ENCODE data around the gene CERS1. TPM values are rescaled to one million over a fixed set of nuclear protein-coding genes. Genes with fewer than 3 reads are reported as not detected.

Gene CERS1
- total RNA-seq, 4 donors from 2014 or later, result 0.42 to 3.2 (median 1.1) TPM

DNA sequence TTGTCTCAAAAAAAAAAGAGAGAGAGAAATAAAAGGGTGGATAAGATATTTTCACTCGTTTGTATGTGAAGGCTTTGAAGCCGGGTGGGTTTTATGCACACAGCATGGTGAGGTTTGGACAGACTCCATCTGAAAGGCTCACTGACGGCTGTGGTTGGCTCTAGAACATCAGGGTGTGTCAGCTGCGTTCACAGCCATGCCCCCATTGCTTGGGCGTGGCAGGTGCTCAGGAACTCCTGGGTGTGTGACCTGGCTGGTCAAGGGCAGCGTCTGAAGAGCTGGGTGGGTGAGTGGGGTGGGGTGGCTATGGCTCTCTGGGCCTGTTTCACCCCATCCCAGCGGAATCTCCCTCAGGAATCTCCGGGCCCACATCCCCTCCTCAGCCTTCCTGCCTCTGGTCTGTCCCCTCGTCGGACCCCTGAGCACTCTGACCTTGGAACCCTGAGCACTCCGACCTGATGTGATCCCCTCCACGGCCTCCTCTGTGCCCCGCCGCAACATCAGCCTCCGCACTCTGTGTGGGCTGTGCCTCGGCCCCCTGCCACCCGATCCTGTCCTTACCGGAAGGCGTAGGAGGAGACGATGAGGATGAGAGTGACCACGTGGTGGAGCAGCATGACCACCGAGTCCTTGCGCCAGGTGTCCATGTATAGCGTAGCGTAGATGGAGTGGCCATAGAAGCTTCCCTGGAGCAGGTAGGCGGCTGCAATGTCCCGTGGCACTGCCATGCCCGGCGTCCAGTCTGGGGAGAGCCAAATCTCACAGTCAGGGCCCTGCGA, 12.2 kb downstream of the CERS1 start:
- intact Hi-C loops (cut with DNase I), result loop anchor here (10.0 kb wide), 1 partner anchor 121 kb away; no protein-coding TSS in a partner anchor
- no peaks in the 10 kb centered on the region for H3K27me3 ChIP-seq
- TF ChIP-seq POLR2AphosphoS5 (IDR thresholded peaks at IDR 0.05), result no peak
- TF ChIP-seq, protein P1, sequence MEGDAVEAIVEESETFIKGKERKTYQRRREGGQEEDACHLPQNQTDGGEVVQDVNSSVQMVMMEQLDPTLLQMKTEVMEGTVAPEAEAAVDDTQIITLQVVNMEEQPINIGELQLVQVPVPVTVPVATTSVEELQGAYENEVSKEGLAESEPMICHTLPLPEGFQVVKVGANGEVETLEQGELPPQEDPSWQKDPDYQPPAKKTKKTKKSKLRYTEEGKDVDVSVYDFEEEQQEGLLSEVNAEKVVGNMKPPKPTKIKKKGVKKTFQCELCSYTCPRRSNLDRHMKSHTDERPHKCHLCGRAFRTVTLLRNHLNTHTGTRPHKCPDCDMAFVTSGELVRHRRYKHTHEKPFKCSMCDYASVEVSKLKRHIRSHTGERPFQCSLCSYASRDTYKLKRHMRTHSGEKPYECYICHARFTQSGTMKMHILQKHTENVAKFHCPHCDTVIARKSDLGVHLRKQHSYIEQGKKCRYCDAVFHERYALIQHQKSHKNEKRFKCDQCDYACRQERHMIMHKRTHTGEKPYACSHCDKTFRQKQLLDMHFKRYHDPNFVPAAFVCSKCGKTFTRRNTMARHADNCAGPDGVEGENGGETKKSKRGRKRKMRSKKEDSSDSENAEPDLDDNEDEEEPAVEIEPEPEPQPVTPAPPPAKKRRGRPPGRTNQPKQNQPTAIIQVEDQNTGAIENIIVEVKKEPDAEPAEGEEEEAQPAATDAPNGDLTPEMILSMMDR (IDR thresholded peaks at IDR 0.05), result no peak
- no peak for TF ChIP-seq POLR2A (IDR thresholded peaks at IDR 0.05; ENCODE audit: low read depth)
- TF ChIP-seq EP300 (IDR thresholded peaks at IDR 0.05), result no peak
- peaks cover 0 to 4% (median 0%) of the 10 kb centered on the region in 4 donors for H3K36me3 ChIP-seq
- H3K4me1 ChIP-seq, result no peaks in the 10 kb centered on the region
- H3K4me3 ChIP-seq, result no peak overlapping the region
- no peak for DNase-seq (ENCODE audit: extremely low spot score)
- WGBS, result 91% methylated on average over 30 of the region's 30 CpGs
- no peak overlapping the region for H3K27ac ChIP-seq (replicated peaks in 1 of 4)
- no peaks in the 10 kb centered on the region for H3K9me3 ChIP-seq

DNA sequence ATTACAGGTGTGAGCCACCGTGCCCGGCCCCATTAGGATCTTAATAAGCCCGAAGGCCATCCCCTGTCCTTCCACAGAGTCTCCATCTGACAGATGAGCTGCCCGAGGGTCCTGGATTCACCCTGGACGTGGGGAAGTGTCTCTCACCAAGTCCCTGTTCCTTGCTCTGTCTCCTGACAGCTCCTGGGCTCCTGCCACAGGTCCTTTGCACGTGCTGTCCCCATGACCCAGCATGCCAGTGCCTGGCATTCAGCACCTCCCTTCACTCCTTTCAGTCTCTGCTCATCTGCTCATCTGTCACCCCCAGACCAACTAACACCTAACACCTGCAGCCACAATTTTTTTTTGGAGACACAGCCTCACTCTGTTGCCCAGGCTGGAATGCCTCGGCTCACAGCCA, 14.5 kb downstream of the CERS1 start:
- Histone ChIP-seq H3K4me3 (no peak overlapping the region), H3K27me3 (no peaks in the 10 kb centered on the region), H3K27ac (replicated peaks in 1 of 4) (no peak overlapping the region), H3K9me3 (peaks cover 0 to 9% (median 0%) of the 10 kb centered on the region in 4 donors), H3K36me3 (peaks cover 0 to 16% (median 0%) of the 10 kb centered on the region in 4 donors), H3K4me1 (no peaks in the 10 kb centered on the region)
- intact Hi-C loops (cut with DNase I), result loop anchor here (10.0 kb wide), 1 partner anchor 123 kb away; no protein-coding TSS in a partner anchor
- DNase-seq (ENCODE audit: extremely low spot score), result no peak
- TF ChIP-seq, protein P1 (IDR thresholded peaks at IDR 0.05), result no peak
- TF ChIP-seq POLR2AphosphoS5 (IDR thresholded peaks at IDR 0.05) (no peak), POLR2A (IDR thresholded peaks at IDR 0.05; ENCODE audit: low read depth) (no peak), EP300 (IDR thresholded peaks at IDR 0.05) (no peak)
- 90% methylated on average over 7 of the region's 7 CpGs for WGBS

DNA sequence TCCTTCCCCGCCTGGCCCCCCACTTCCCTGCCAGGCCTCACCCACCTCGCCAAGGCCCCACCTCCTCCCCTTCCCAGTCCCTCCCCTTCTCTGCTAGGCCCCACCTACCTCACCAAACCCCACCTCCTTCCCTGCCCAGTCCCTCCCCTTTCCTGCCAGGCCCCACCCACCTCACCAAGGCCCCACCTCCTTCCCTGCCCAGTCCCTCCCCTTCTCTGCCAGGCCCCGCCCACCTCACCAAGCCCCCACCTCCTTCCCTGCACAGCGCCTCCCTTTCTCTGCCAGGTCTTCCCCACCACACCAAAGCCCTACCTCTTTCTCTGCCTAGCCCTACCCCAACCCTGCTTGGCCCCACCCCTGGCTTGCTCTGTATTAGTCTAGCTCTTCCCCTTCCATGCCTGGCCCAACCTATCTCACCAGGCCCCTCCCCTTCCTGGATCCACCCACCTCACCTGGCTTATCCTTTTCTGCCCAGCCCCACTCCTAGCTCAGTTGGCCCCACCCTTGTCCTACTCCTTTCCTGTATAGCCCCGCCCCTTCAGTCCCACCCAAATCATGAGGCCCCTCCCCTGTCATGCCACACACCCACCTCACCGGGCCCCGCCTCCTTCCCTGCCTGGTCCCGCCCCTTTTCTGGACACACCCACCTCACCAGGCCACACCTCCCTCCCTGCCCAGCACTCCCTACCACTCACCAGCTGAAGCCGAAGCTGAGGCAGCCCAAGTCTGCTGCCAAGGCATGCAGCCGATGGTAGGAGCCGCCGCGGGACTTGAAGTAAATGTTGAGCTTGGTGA, 16.2 kb downstream of the CERS1 start:
- peaks cover 0 to 16% (median 0%) of the 10 kb centered on the region in 4 donors for H3K36me3 ChIP-seq
- H3K4me3 ChIP-seq, result no peak overlapping the region
- no peak for DNase-seq (ENCODE audit: extremely low spot score)
- H3K27ac ChIP-seq (replicated peaks in 1 of 4), result no peak overlapping the region
- peaks cover 0 to 9% (median 0%) of the 10 kb centered on the region in 4 donors for H3K9me3 ChIP-seq
- intact Hi-C loops (cut with DNase I), result loop anchor here (10.0 kb wide), 1 partner anchor 125 kb away; no protein-coding TSS in a partner anchor
- 74% methylated on average over 13 of the region's 13 CpGs for WGBS
- no peaks in the 10 kb centered on the region for H3K27me3 ChIP-seq
- H3K4me1 ChIP-seq, result no peaks in the 10 kb centered on the region
- TF ChIP-seq POLR2AphosphoS5 (IDR thresholded peaks at IDR 0.05), result no peak
- TF ChIP-seq, protein P1 (IDR thresholded peaks at IDR 0.05), result no peak
- TF ChIP-seq EP300 (IDR thresholded peaks at IDR 0.05), result no peak
- no peak for TF ChIP-seq POLR2A (IDR thresholded peaks at IDR 0.05; ENCODE audit: low read depth)

DNA sequence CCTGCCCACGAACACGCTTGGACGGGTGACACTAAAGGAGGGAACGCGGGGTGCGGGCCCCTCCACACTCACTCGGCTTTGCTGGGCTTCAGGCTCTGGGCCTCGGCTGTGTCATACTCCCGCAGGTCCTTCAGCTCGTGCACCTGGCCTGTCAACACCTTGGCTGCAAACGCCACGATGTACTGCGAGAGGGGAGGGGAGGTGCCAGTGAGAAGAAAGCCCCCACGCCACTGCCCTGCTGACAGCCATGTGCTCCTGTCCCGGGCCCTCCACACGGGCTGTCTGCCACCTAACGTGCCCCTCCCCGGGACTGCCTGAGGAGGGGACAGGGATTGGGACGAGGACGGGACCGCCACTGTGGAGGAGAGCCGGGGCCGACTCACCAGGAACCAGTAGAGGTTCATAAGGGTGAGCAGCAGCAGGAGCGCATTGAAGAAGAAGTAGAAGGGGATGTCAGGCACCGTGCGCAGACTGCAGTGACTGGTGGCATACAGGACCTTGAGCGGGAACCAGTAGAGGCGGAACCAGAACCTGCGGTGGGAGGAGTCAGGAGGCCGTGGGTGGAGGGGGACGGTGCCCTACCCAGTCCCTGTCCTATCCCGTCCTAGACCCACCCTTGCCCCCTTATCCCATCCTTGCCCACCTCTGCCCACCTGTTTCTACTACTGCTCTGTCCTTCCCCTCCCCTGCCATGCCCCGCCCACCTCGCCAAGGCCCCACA, 16.9 kb downstream of the CERS1 start:
- 89% methylated on average over 32 of the region's 34 CpGs for WGBS
- Histone ChIP-seq H3K4me3 (no peak overlapping the region), H3K9me3 (peaks cover 0 to 9% (median 0%) of the 10 kb centered on the region in 4 donors), H3K36me3 (peaks cover 0 to 16% (median 0%) of the 10 kb centered on the region in 4 donors), H3K27ac (replicated peaks in 1 of 4) (no peak overlapping the region), H3K27me3 (no peaks in the 10 kb centered on the region), H3K4me1 (no peaks in the 10 kb centered on the region)
- intact Hi-C loops (cut with DNase I), result no loop called here
- no peak for DNase-seq (ENCODE audit: extremely low spot score)
- TF ChIP-seq POLR2A (IDR thresholded peaks at IDR 0.05; ENCODE audit: low read depth) (no peak), POLR2AphosphoS5 (IDR thresholded peaks at IDR 0.05) (no peak), EP300 (IDR thresholded peaks at IDR 0.05) (no peak)
- TF ChIP-seq, protein P1 (IDR thresholded peaks at IDR 0.05), result no peak

Data from esophagus muscularis mucosa (tissue), 4 donors.